GM12875 (cell line): ENCODE measurements around the gene CACYBP.
A peak's percentile ranks its signal among the peaks of the same experiment; 100 is the strongest.

ENCODE experiments used
- H3K4me3 ChIP-seq: one replicate; pipeline ENCODE4 v1.5.1; 2011; ENCODE audit warnings: low read depth, low read length, control low read depth
- TF ChIP-seq, protein P1 (sequence below): IDR thresholded peaks from 2 replicates; pipeline ENCODE4 v1.5.1; 2011; ENCODE audit warnings: low read depth, mild to moderate bottlenecking, control low read depth, inconsistent platforms, low read length, moderate library complexity, borderline replicate concordance; ENCODE audit not compliant: insufficient read depth

Gene CACYBP

DNA sequence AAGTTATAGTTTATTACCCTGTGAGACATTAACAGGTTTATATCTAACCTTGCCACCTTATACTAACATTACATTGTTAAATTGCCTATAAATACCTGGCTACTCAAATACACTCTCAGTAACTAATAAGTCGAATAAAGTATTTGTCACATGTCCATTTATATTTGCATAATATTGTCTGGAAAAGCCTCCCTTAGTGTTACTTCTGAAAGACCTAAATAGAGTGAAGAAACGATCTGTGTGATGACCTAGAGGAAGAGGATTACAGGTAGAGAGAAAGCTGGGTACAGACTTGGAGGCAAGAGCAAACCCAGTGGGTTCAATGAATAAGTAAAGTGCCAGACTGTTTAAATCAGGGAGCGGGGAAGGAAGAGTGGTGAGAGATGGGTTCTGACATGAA, 2.7 kb upstream of the CACYBP start:
- H3K4me3 ChIP-seq = no peak overlapping the region
- TF ChIP-seq, protein P1, sequence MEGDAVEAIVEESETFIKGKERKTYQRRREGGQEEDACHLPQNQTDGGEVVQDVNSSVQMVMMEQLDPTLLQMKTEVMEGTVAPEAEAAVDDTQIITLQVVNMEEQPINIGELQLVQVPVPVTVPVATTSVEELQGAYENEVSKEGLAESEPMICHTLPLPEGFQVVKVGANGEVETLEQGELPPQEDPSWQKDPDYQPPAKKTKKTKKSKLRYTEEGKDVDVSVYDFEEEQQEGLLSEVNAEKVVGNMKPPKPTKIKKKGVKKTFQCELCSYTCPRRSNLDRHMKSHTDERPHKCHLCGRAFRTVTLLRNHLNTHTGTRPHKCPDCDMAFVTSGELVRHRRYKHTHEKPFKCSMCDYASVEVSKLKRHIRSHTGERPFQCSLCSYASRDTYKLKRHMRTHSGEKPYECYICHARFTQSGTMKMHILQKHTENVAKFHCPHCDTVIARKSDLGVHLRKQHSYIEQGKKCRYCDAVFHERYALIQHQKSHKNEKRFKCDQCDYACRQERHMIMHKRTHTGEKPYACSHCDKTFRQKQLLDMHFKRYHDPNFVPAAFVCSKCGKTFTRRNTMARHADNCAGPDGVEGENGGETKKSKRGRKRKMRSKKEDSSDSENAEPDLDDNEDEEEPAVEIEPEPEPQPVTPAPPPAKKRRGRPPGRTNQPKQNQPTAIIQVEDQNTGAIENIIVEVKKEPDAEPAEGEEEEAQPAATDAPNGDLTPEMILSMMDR = no peak

DNA sequence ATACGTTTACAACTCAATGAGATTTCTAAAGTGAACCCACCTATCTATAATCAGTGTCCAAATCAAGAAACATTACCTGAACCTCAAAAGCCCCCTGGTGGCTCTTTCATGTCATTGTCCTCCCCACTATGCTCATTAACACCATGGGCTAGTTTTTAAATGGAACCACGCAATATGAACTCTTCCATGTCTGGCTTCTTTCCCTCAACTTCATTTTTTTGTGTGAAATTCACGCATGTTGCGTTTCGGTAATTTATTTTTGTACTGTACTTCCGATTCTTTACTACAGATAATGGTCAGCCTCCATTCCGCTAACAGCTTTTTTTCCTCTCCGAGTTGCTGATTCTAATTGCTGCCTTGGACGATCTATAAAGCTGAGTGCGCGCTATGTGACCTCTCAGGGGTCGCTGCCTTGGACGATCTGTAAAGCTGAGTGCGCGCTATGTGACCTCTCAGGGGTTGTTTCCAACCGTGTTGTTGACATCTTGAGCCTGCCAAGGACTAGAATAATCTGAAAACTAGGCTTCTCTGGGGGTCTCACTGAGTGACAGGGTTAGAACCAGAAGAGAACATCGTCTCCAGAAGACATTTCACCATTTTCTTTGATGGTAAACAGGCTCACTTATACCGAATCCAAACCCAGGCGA, 1.1 kb upstream of the CACYBP start:
- TF ChIP-seq, protein P1 = peak; percentile 60
- H3K4me3 ChIP-seq = peak overlapping the region; percentile 98

DNA sequence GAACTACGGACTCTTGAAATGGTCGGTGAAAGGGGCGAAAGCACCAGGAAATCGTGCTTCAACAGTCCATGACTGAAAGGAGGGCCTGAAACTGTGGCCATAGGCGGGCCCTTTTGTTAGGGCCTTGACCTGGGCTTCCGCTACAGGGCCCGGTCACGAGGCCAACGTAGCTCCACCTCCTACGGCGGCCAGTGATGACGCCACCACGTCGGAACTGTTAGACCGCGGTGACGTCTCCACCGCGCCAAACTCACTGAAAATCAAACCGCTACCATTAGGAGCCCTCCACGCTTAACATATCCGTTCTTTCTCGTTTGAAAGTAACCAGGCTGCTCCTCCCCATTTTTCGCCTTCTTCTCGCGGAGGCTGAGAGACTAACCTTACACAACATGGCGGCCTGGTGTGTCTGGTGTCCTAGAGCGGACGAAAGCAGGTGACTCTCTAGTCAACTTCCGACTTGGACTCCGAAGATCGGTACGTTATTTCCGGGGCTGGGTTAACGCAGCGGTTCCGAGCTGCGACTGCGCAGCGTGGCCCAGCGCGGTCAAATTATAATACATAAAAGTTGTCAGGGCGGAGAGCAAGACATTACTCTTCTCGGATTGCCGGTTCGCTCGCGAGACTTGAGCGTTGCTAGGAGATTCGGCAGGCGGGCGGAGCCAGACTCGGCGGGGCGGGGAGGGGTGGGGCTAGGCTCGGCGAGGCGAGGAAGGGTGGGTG, 371 bp upstream of the CACYBP start:
- peak overlapping the region; percentile 98 for H3K4me3 ChIP-seq

DNA sequence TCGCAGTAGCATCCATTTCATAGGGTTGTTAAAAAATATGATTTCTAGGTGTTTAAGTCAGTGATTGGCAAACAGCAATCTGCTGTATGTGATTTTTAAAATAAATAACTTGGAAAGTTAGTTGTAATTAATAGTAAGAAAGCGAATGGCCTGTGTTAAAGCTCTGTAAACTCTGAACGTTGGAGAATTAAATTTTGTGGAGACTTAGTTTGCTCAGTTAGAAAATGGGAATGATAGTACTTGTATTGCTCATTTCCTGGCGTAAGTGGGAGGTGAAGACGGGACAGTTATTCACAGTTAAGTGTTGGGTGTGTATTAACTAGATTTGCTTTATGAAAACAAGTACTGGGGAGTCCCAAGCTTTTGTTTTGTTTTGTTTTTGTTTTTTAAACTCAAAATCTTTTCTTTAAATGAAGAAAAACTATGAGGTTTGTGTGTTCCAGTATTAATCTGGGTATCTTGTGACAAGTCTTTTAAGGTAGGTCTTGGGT, 995 bp downstream of the CACYBP start:
- peak overlapping the region; percentile 98 for H3K4me3 ChIP-seq
- TF ChIP-seq, protein P1 = no peak

More for the DNA sequence above, 371 bp upstream of the CACYBP start:
- TF ChIP-seq, protein P1 = no peak

DNA sequence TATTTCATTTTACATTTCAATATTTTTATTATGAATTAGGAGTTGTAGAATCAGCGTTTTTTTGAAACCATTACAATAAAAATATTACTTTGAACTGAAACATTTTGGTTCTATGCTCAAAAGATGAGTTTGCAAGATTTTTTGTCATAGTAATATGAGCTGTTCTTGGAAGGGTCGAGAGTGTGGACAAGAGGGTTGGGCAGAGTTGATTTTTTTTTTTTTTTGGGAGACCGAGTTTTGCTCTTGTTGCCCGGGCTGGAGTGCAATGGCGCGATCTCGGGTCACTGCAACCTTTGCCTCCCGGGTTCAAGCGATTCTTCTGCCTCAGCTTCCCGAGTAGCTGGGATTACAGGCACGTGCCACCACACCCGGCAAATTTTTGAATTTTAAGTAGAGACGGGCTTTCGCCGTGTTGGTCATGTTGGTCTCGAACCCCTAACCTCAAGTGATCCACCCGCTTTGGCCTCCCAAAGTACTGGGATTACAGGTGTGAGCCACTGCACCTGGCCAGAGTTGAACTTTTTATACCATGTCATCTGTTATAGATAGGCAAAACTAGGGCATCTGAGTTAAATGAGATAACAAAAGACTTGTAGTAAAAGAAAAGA, 3.3 kb downstream of the CACYBP start:
- TF ChIP-seq, protein P1 = no peak
- no peak overlapping the region for H3K4me3 ChIP-seq

DNA sequence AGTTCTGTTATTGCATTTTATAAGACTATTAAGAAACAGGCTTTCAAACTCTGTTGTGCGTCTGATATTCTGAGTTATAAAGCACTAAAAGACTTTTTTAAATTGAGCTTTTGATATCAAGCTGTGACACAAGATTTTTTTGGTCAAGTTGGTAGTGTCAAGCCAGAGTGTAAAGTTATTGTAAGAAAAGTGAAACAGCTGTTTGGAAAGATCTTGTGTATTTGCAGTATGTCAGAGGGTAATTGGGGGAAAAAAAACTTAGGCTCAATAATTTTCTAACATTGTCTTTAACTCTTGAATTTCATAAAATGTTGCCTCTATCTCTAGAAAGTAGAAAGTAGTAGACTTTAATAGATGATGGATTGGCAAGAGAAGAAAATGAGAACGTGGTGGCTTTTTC, 3.8 kb downstream of the CACYBP start:
- TF ChIP-seq, protein P1 = no peak
- no peak overlapping the region for H3K4me3 ChIP-seq
